IMR-90 (cell line): ENCODE data around the gene NEUROD1. TPM values are rescaled to one million over a fixed set of nuclear protein-coding genes. Genes with fewer than 3 reads are reported as not detected.

Experiments used
- ATAC-seq: fragments of 200-7000 bp; cut with Tn5 transposase; 2 replicates; pipeline ENCODE4 v1.9.1; 2020; ENCODE audit warnings: low read depth, mild to moderate bottlenecking, moderate library complexity
- Bru-seq: library from RNA; stranded (reverse); fragments of 400-500 nt; gene quantifications from one replicate; lab custom pipeline; 2021; lab: Mats Ljungman, UMichigan
- BruChase-seq, 2 experiments: library from RNA; stranded (reverse); fragments of 400-500 nt; gene quantifications; one replicate each; lab custom pipeline; 2021; lab: Mats Ljungman, UMichigan
- BruUV-seq: library from RNA; stranded (reverse); fragments of 400-500 nt; replicated peaks from 2 replicates; lab custom pipeline; 2021; lab: Mats Ljungman, UMichigan
- CTCF ChIA-PET: fragments of 300-600 bp; formaldehyde crosslinking; extraction: SDS; loops from one replicate; lab custom pipeline; 2021; ENCODE audit warnings: antibody characterized with exemption; lab: Yijun Ruan, JAX
- POLR2A ChIA-PET: fragments of 300-600 bp; sonication (Branson Sonifier 250); formaldehyde crosslinking; loops from one replicate; lab custom pipeline; 2022; ENCODE audit warnings: antibody characterized with exemption; ENCODE audit not compliant: unreplicated experiment; lab: Charles Lee
- DNase-seq: peaks from one replicate; pipeline ENCODE4 v3.0.0; 2013
- H2AFZ ChIP-seq: replicated peaks from 2 replicates; pipeline ENCODE3; 2013; ENCODE audit warnings: low read length, mild to moderate bottlenecking; ENCODE audit not compliant: poor library complexity
- H2AK5ac ChIP-seq: 2 replicates; pipeline ENCODE4 v1.6.1; 2013; ENCODE audit warnings: low read depth, low read length, inconsistent platforms
- H2AK9ac ChIP-seq: replicated peaks from 2 replicates; pipeline ENCODE3; 2013; ENCODE audit warnings: mild to moderate bottlenecking, low read depth, low read length, moderate library complexity; ENCODE audit not compliant: poor library complexity
- H2BK120ac ChIP-seq: 2 replicates; pipeline ENCODE4 v1.6.1; 2013; ENCODE audit warnings: low read depth, low read length, inconsistent platforms
- H2BK15ac ChIP-seq: 3 replicates; pipeline ENCODE4 v1.6.1; 2013; ENCODE audit warnings: low read depth, low read length, inconsistent platforms
- H2BK20ac ChIP-seq: 2 replicates; pipeline ENCODE4 v1.6.1; 2013; ENCODE audit warnings: low read depth, mild to moderate bottlenecking, inconsistent platforms, low read length, moderate library complexity
- H2BK5ac ChIP-seq: 2 replicates; pipeline ENCODE4 v1.6.1; 2013; ENCODE audit warnings: mild to moderate bottlenecking, low read depth, low read length, inconsistent platforms; ENCODE audit not compliant: poor library complexity, severe bottlenecking
- H3K14ac ChIP-seq: replicated peaks from 2 replicates; pipeline ENCODE4 v1.6.1; 2013; ENCODE audit warnings: low read depth, low read length, inconsistent platforms
- H3K18ac ChIP-seq: 2 replicates; pipeline ENCODE4 v1.6.1; 2013; ENCODE audit warnings: low read depth, low read length, control low read depth
- H3K23ac ChIP-seq: 2 replicates; pipeline ENCODE4 v1.6.1; 2013; ENCODE audit warnings: low read depth, low read length, inconsistent platforms
- H3K27ac ChIP-seq: 2 replicates; pipeline ENCODE4 v1.5.1; 2013; ENCODE audit warnings: mild to moderate bottlenecking, control low read depth, low read length; ENCODE audit not compliant: insufficient read depth
- H3K27me3 ChIP-seq: 2 replicates; pipeline ENCODE4 v1.6.1; 2013; ENCODE audit warnings: low read length; ENCODE audit not compliant: control insufficient read depth, insufficient read depth
- H3K36me3 ChIP-seq: 2 replicates; pipeline ENCODE4 v1.6.1; 2013; ENCODE audit warnings: low read length, mixed read lengths; ENCODE audit not compliant: control insufficient read depth, insufficient read depth
- H3K4ac ChIP-seq: 2 replicates; pipeline ENCODE4 v1.6.1; 2013; ENCODE audit warnings: low read depth, low read length, inconsistent platforms
- H3K4me1 ChIP-seq: 2 replicates; pipeline ENCODE4 v1.6.1; 2013; ENCODE audit warnings: low read length, mixed read lengths; ENCODE audit not compliant: control insufficient read depth, insufficient read depth
- H3K4me2 ChIP-seq: 2 replicates; pipeline ENCODE4 v1.6.1; 2013; ENCODE audit warnings: low read depth, mild to moderate bottlenecking, control low read depth, low read length, moderate library complexity
- H3K4me3 ChIP-seq: 2 replicates; pipeline ENCODE4 v1.5.1; 2013; ENCODE audit warnings: low read depth, mild to moderate bottlenecking, control low read depth, low read length, moderate library complexity; ENCODE audit not compliant: insufficient read depth
- H3K56ac ChIP-seq: 2 replicates; pipeline ENCODE4 v1.6.1; 2013; ENCODE audit warnings: low read length, inconsistent platforms; ENCODE audit not compliant: insufficient read depth; ENCODE audit errors: extremely low read depth
- H3K79me1 ChIP-seq, 2 experiments: 2 replicates each; pipeline ENCODE4 v1.6.1; 2013; ENCODE audit warnings: low read length in 2 of 2, inconsistent platforms in 1 of 2, low read depth in 1 of 2
- H3K9ac ChIP-seq: 2 replicates; pipeline ENCODE4 v1.6.1; 2013; ENCODE audit warnings: low read depth, low read length, control low read depth
- H3K9me1 ChIP-seq: 2 replicates; pipeline ENCODE4 v1.6.1; 2013; ENCODE audit warnings: low read length, inconsistent platforms; ENCODE audit not compliant: insufficient read depth
- H3K9me3 ChIP-seq: 2 replicates; pipeline ENCODE4 v1.6.1; 2013; ENCODE audit warnings: low read length; ENCODE audit not compliant: control insufficient read depth, insufficient read depth
- H4K20me1 ChIP-seq: 2 replicates; pipeline ENCODE4 v1.6.1; 2013; ENCODE audit warnings: low read length, inconsistent platforms; ENCODE audit not compliant: insufficient read depth
- H4K5ac ChIP-seq: 2 replicates; pipeline ENCODE4 v1.6.1; 2013; ENCODE audit warnings: mild to moderate bottlenecking, low read depth, low read length, control low read depth
- H4K8ac ChIP-seq, 2 experiments: 2 replicates each; pipeline ENCODE4 v1.6.1; 2013; ENCODE audit warnings: low read depth in 2 of 2, low read length in 2 of 2, control low read depth in 1 of 2, inconsistent platforms in 1 of 2
- H4K91ac ChIP-seq: 2 replicates; pipeline ENCODE4 v1.6.1; 2013; ENCODE audit warnings: low read depth, low read length, inconsistent platforms; ENCODE audit not compliant: insufficient read depth
- BHLHE40 ChIP-seq: fragments of 150-350 bp; IDR thresholded peaks from 2 replicates; pipeline ENCODE4 v1.6.1; 2016; ENCODE audit warnings: mild to moderate bottlenecking, low read depth, low read length
- CEBPB ChIP-seq: IDR thresholded peaks from 2 replicates; pipeline ENCODE4 v1.6.1; 2012; ENCODE audit warnings: low read depth, low read length, improper control_type of control experiment
- CHD1 ChIP-seq: IDR thresholded peaks from 2 replicates; pipeline ENCODE4 v1.6.1; 2012; ENCODE audit warnings: low read depth, low read length, improper control_type of control experiment
- RFX5 ChIP-seq: IDR thresholded peaks from 2 replicates; pipeline ENCODE4 v1.8.0; 2012; ENCODE audit warnings: low read depth, mild to moderate bottlenecking, low read length, moderate library complexity
- SMC3 ChIP-seq: fragments of 150-350 bp; IDR thresholded peaks from 2 replicates; pipeline ENCODE4 v1.6.1; 2016; ENCODE audit warnings: low read depth, mild to moderate bottlenecking, antibody characterized with exemption, low read length, moderate library complexity
- USF2 ChIP-seq: fragments of 150-350 bp; IDR thresholded peaks from 2 replicates; pipeline ENCODE4 v1.6.1; 2017; ENCODE audit warnings: mild to moderate bottlenecking, antibody characterized with exemption, low read length, low read depth
- WGBS, 2 experiments: methylation state at CpG; one replicate each; pipeline versions ENCODE4 v1.1.5 to v1.1.7; 2013; ENCODE audit warnings: missing lambda C conversion rate in 2 of 2; ENCODE audit not compliant: insufficient read length in 1 of 2; ENCODE audit errors: extremely low coverage in 2 of 2; 5-methylcytosine and 5-hydroxymethylcytosine counted together
- dilution Hi-C: fragments of 300-500 bp; cut with HindIII; formaldehyde crosslinking; loops from one replicate; pipeline ENCODE4 v1.14.3; 2018; ENCODE audit warnings: low sequenced_read_pairs; ENCODE audit not compliant: unreplicated experiment
- in situ Hi-C: fragments of 300-500 bp; cut with MboI; formaldehyde crosslinking; loops from 3 replicates; pipeline ENCODE4 v1.14.3; 2019; ENCODE audit warnings: low sequenced_read_pairs, inconsistent platforms, mixed read lengths
- intact Hi-C: fragments of 100-400 bp; cut with micrococcal nuclease; formaldehyde crosslinking; loops from 2 replicates; pipeline ENCODE4 v1.10.0; 2022
- long read RNA-seq: library from polyadenylated mRNA; unstranded; transcript quantifications from one replicate; pipeline ENCODE4 v2.0.0, GENCODE V29; 2021; ENCODE audit not compliant: unreplicated experiment
- polyA plus RNA-seq, 3 experiments: library from polyadenylated mRNA; depleted of rRNA; stranded (reverse); fragments of >200 nt; gene quantifications; 2 replicates each; pipeline ENCODE4 v1.2.3, GENCODE V29; 2012; ENCODE audit warnings: low replicate concordance in 1 of 3
- total RNA-seq: library from RNA; depleted of rRNA; stranded (reverse); fragments of >200 nt; gene quantifications from 2 replicates; pipeline ENCODE4 v1.2.3, GENCODE V29; 2012; rRNA removed
- TF ChIP-seq, protein P1 (sequence below): fragments of 150-350 bp; IDR thresholded peaks from 2 replicates; pipeline ENCODE4 v1.6.1; 2016; ENCODE audit warnings: low read depth, mild to moderate bottlenecking, low read length, moderate library complexity, borderline replicate concordance

Gene NEUROD1
- not detected in 2 replicates for total RNA-seq
- not detected in 2 replicates for polyA plus RNA-seq (2012; rRNA removed)
- not detected in 2 replicates for polyA plus RNA-seq (2012; cell fraction: cytosol; rRNA removed)
- not detected in 2 replicates for polyA plus RNA-seq (2012; cell fraction: nucleus; rRNA removed; ENCODE audit: low replicate concordance)
- Bru-seq, nascent RNA: not detected
- not detected for BruChase-seq, experiment 1, labeled RNA remaining after a 6-hour chase
- BruChase-seq, experiment 2, labeled RNA remaining after a 2-hour chase: not detected
- long read RNA-seq: 0 reads

DNA sequence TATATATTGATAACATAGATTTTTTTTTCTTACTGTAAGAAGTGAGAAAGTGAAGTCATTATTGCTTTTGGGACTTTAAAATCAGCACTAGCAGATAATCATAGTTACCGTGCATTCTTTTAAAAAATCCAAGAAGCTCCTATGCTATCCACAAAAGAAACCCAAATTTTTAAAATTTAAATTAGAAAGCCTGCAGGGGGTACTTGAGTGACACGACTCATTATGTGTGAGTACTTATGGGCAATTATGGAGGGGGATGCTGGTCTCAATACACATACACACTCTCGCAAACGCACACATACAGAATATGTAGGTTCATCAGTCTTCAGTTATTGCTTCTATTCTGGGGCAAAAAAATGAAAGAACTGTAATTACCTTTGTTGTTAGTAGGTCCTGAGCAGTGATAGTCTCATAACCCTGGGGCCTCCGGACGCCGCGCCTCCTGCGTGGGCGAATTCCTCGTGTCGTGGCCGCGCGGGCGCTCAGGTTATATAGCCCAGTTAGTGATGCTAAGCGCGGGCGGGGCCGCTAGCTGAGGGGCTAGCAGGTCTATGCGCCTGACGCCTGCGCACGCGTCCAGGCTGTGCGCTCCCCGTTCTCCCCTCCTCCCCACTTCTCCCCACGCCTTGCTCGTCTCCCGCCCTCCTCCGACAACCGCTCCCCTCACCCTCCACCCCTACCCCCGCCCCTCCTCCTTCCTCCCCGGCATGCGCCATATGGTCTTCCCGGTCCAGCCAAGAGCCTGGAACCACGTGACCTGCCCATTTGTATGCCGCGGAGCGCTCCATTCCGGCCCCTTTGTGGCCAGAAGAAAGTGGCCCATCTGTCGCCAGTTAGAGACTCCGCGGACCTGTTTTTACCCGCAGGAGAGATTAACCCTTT is at the start of gene NEUROD1:
NEUROD1 (minus strand) TSS at position 463 of the 882 bp plus-strand sequence. CDS start 1,657 bp downstream, outside the sequence.
- no peak within 1 kb of the TSS; the same call in 1 of the 2 replicates for H3K23ac ChIP-seq
- H2BK120ac ChIP-seq: no peak within 1 kb of the TSS
- H3K9ac ChIP-seq: no peak within 1 kb of the TSS
- TF ChIP-seq CHD1 (no peak), SMC3 (no peak), CEBPB (no peak), BHLHE40 (no peak), RFX5 (no peak), USF2 (no peak)
- TF ChIP-seq, protein P1, sequence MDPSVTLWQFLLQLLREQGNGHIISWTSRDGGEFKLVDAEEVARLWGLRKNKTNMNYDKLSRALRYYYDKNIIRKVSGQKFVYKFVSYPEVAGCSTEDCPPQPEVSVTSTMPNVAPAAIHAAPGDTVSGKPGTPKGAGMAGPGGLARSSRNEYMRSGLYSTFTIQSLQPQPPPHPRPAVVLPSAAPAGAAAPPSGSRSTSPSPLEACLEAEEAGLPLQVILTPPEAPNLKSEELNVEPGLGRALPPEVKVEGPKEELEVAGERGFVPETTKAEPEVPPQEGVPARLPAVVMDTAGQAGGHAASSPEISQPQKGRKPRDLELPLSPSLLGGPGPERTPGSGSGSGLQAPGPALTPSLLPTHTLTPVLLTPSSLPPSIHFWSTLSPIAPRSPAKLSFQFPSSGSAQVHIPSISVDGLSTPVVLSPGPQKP: no peak
- no peak within 1 kb of the TSS for H3K56ac ChIP-seq
- H3K4ac ChIP-seq: no peak within 1 kb of the TSS
- H2AK5ac ChIP-seq: no peak within 1 kb of the TSS
- peak within 1 kb of the TSS; percentile 39; the same call in 1 of the 2 replicates for H3K4me2 ChIP-seq
- H2AK9ac ChIP-seq: no peak within 1 kb of the TSS
- dilution Hi-C loops: no loop called here
- peak within 1 kb of the TSS; percentile 39 for H2AFZ ChIP-seq
- intact Hi-C loops: no loop called here
- peaks cover 22% of the 10 kb centered on the region for H3K9me3 ChIP-seq
- no peaks in the 10 kb centered on the region for H3K36me3 ChIP-seq
- H3K18ac ChIP-seq: no peak within 1 kb of the TSS
- WGBS, 2 experiments: 7% methylated on average over 10 of the region's 45 CpGs; no CpG with 5 or more reads in 1 of the 2 experiments
- H3K27ac ChIP-seq: no peak within 1 kb of the TSS
- no peak within 1 kb of the TSS for H4K8ac ChIP-seq
- ChIA-PET POLR2A (no interaction called here), CTCF (no interaction called here)
- no TSS peak for BruUV-seq
- no peak for ATAC-seq
- H3K9me1 ChIP-seq: peaks cover 7% of the 10 kb centered on the region; the same call in 1 of the 2 replicates
- H2BK20ac ChIP-seq: no peak within 1 kb of the TSS
- in situ Hi-C loops: no loop called here
- H3K79me1 ChIP-seq: no peaks in the 10 kb centered on the region
- H3K27me3 ChIP-seq: peaks cover 67% of the 10 kb centered on the region
- no peak within 1 kb of the TSS for H4K91ac ChIP-seq
- H2BK5ac ChIP-seq: no peak within 1 kb of the TSS
- no peaks in the 10 kb centered on the region; the same call in 1 of the 2 replicates for H3K4me1 ChIP-seq
- H3K14ac ChIP-seq: no peak within 1 kb of the TSS
- no peak for DNase-seq
- peaks cover 4% of the 10 kb centered on the region; the same call in 1 of the 2 replicates for H4K20me1 ChIP-seq
- H3K4me3 ChIP-seq: no peak within 1 kb of the TSS
- no peak within 1 kb of the TSS for H4K5ac ChIP-seq
- no peak within 1 kb of the TSS for H2BK15ac ChIP-seq
